Activated naive CD4-positive, alpha-beta T cell treated with anti-CD3 and anti-CD28 coated beads, Interleukin-2, amount 10 ng/mL, durations not matched to agents 7 days and 5 days (primary cell): Measurements from ENCODE around the gene BAG2.

Source experiments
- CTCF ChIA-PET: fragments of 350-600 bp; sonication (Branson Sonifier 250); formaldehyde crosslinking; loops from one replicate; lab custom pipeline; 2021; ENCODE audit warnings: antibody characterized with exemption; lab: Charles Lee
- DNase-seq: peaks from one replicate; pipeline ENCODE4 v3.0.0-alpha.2; 2020
- H3K27ac Mint-ChIP-seq: one replicate; pipeline ENCODE4 v1.8.0; 2021; ENCODE audit warnings: mild to moderate bottlenecking, moderate library complexity, mixed read lengths
- H3K27me3 Mint-ChIP-seq: one replicate; pipeline ENCODE4 v1.8.0; 2021; ENCODE audit warnings: mild to moderate bottlenecking, mixed read lengths
- H3K36me3 Mint-ChIP-seq: one replicate; pipeline ENCODE4 v1.8.0; 2021; ENCODE audit warnings: mixed read lengths
- H3K4me1 Mint-ChIP-seq: one replicate; pipeline ENCODE4 v1.8.0; 2021; ENCODE audit warnings: mixed read lengths
- H3K4me3 Mint-ChIP-seq: one replicate; pipeline ENCODE4 v1.8.0; 2021; ENCODE audit warnings: mild to moderate bottlenecking, moderate library complexity, mixed read lengths
- H3K9me3 Mint-ChIP-seq: one replicate; pipeline ENCODE4 v1.8.0; 2021; ENCODE audit warnings: mixed read lengths

The BAG2 gene

DNA sequence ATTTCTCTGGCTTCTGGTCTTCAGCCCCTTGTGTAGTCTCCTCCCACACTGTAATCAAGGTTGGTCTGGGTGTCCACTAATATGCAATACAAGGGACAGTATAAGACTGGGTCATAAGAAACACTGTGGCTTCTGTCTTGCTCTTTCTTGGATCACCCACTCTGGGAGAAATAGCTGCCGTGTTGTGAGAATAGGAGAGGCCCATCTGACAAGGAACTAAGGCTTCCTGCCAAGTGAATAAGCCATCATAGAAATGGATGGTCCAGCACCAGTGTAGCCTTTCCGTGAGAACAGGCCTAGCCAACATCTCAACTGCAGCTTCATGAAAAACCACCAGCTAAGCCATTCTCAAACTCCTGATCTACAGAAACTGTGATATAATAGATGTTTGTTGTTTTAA is 23.3 kb downstream of the BAG2 start:
- Mint-ChIP-seq H3K9me3 (no peaks in the 10 kb centered on the region), H3K36me3 (peaks cover 21% of the 10 kb centered on the region), H3K4me3 (no peak overlapping the region), H3K27ac (no peak overlapping the region), H3K27me3 (no peaks in the 10 kb centered on the region), H3K4me1 (no peaks in the 10 kb centered on the region)
- no peak for DNase-seq
- CTCF ChIA-PET, result no interaction called here

DNA sequence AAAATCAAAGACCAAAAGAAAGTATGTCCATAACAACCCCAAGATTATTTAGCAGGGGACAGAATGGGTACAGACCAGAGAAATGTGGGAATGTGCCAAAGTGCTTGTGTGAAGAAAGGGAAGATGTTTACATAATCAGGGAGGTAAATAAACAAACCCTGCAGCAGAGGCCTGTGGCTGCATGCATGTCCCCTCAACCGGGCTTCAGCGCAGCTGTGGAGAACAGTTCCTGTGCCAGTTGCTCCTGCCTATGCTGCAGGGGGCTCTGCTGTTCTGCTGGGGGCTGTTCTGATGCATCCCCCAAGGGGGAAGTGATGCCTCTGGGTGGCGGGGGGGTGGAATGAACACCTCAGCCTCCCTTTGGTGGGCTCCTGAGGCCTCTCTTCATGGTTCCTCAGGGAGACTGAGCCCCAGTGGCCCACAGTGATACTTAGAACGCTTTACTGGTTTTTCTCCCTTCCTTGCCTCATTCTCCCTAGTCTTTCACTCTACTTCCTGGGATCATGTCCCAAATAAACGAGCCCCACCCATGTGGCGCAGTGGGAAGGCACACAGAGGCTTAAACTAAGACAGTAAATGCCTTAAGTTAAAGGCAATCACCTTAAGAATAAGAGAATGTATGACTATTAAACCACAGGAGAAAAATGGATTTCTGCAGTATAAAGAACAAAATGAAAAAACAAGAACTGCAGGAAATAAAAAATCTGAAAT is 27.0 kb downstream of the BAG2 start:
- no peak for DNase-seq
- Mint-ChIP-seq H3K4me1 (no peaks in the 10 kb centered on the region), H3K27ac (no peak overlapping the region), H3K36me3 (peaks cover 5% of the 10 kb centered on the region), H3K9me3 (no peaks in the 10 kb centered on the region), H3K4me3 (no peak overlapping the region), H3K27me3 (no peaks in the 10 kb centered on the region)
- CTCF ChIA-PET, result no interaction called here

DNA sequence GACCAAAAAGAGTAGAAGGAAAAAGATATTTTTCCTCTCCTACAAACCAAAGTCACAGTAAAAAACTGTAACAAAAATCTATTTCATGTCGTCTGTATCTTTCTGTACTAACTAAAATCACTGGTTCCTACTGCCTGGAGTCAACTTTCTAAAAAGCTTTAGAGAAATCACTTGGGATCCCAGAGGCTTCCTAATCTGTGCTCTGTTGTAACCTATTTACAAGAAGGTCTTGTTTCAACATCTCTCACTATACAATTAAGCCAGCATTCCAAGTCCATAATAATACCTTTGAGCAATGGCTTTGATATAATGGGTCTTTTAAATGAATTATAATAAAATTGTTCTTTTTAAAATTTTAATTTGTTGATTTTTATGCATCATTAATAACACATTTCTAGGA is 29.6 kb downstream of the BAG2 start:
- H3K27me3 Mint-ChIP-seq, result no peaks in the 10 kb centered on the region
- H3K9me3 Mint-ChIP-seq, result no peaks in the 10 kb centered on the region
- H3K36me3 Mint-ChIP-seq, result no peaks in the 10 kb centered on the region
- no peak overlapping the region for H3K4me3 Mint-ChIP-seq
- CTCF ChIA-PET, result no interaction called here
- DNase-seq, result no peak
- H3K27ac Mint-ChIP-seq, result no peak overlapping the region
- H3K4me1 Mint-ChIP-seq, result no peaks in the 10 kb centered on the region

DNA sequence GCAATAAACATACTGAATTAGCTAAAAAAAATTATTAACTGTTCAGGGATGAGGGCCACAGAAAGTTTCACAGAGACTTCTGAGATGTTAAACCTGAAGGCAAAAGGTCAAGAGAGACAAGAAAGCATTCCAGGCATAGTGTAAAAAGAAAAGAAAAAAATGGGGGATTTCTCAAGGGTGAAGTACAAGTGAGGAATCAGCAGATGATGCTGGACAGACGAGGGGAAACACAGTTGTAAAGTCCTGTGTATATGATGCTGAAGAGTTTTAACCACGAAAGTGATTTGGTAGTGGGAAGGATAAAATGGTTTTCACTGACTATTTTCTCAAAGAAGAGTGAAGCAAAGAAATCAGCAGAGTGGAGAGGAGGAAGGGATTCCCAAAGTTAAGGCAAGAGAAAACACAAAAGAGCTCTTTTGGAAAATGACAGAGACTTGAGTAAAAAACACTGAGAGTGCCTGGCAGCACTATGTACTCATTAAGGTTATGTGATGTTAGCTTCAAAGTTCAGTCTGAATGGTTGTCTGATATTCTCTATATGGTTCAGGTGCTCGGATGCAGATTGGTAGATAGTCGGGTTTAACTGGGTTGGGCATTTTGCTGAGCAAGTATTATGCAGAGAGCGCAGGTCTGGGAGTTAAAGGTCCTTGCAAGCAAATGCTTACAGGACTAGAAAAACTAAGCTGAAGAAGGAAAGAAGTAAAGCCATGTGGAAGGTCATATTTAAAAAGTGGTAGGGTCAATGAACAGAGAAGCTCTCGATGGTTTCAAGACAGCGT is 33.6 kb downstream of the BAG2 start:
- no peak overlapping the region for H3K4me3 Mint-ChIP-seq
- CTCF ChIA-PET, result interaction anchor here (1.0 kb wide), 1 partner anchor 14 kb away, joined by 3 read pairs; no protein-coding TSS in a partner anchor
- no peaks in the 10 kb centered on the region for H3K9me3 Mint-ChIP-seq
- DNase-seq, result no peak
- H3K27me3 Mint-ChIP-seq, result no peaks in the 10 kb centered on the region
- no peaks in the 10 kb centered on the region for H3K4me1 Mint-ChIP-seq
- H3K27ac Mint-ChIP-seq, result no peak overlapping the region
- peaks cover 2% of the 10 kb centered on the region for H3K36me3 Mint-ChIP-seq

DNA sequence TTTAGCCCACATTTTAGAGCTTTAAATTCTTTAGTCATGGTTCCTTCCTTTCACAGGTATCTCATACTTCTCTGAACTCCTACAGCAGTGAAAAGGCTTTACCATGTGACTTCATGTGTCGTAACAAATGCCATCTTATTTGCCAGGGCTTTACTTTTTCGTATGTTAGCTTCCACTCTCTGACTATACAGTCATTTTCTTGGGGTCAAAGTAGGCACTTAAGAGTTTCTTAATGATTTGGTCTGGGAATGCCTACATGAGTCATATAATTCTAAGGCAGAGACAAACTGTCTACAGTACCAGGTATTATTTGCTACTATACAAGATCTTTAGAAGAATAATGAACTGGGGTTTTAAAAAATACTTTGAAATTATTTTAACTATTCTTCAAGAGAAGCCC is 35.0 kb downstream of the BAG2 start:
- CTCF ChIA-PET, result no interaction called here
- H3K27ac Mint-ChIP-seq, result no peak overlapping the region

DNA sequence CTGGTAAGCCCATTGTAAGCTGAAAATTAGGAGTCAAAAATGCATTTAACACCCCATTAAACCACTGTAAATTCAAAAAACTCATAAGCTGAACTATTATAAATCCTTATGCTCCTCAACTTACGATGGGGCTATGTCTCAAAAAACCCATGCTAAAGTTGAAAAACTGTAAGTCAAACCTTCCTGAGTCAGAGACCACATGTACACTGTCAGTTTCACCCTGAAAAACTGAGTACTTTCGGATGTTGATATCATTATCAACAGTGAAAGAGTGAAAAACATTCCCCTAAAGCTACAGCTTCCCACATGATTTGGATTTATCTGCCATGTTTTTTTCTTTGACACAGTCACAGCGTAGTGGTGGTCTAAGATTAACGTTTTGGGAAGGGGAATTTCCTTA is 35.7 kb downstream of the BAG2 start:
- no peak for DNase-seq
- CTCF ChIA-PET, result no interaction called here

More for the DNA sequence above, 35.0 kb downstream of the BAG2 start:
- no peaks in the 10 kb centered on the region for H3K27me3 Mint-ChIP-seq
- no peaks in the 10 kb centered on the region for H3K9me3 Mint-ChIP-seq
- no peak for DNase-seq
- H3K36me3 Mint-ChIP-seq, result peaks cover 2% of the 10 kb centered on the region
- H3K4me3 Mint-ChIP-seq, result no peak overlapping the region
- H3K4me1 Mint-ChIP-seq, result no peaks in the 10 kb centered on the region

DNA sequence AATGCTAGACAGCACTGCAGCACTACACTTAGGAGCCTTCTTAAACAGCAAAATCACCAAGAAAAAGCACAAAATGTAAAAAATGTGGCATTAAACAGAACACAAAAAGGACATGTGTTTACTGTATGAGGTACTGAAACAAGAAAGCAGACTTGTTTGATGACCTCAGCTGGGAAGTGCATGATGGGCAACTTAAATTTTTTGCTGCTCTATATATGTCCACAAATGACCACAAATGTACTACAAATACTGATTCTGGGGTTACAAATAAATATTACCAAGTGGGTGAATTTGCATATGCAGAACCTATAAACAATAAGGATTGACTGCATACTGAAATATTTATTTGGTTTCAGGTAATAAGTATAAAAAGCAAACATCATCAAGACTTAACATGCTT is 36.9 kb downstream of the BAG2 start:
- H3K27me3 Mint-ChIP-seq, result no peaks in the 10 kb centered on the region
- CTCF ChIA-PET, result no interaction called here
- H3K9me3 Mint-ChIP-seq, result no peaks in the 10 kb centered on the region
- H3K27ac Mint-ChIP-seq, result no peak overlapping the region
- peaks cover 10% of the 10 kb centered on the region for H3K4me1 Mint-ChIP-seq
- no peak for DNase-seq
- no peak overlapping the region for H3K4me3 Mint-ChIP-seq
- peaks cover 2% of the 10 kb centered on the region for H3K36me3 Mint-ChIP-seq

More for the DNA sequence above, 35.7 kb downstream of the BAG2 start:
- Mint-ChIP-seq H3K4me1 (no peaks in the 10 kb centered on the region), H3K9me3 (no peaks in the 10 kb centered on the region), H3K27me3 (no peaks in the 10 kb centered on the region), H3K36me3 (peaks cover 2% of the 10 kb centered on the region), H3K27ac (no peak overlapping the region), H3K4me3 (no peak overlapping the region)

DNA sequence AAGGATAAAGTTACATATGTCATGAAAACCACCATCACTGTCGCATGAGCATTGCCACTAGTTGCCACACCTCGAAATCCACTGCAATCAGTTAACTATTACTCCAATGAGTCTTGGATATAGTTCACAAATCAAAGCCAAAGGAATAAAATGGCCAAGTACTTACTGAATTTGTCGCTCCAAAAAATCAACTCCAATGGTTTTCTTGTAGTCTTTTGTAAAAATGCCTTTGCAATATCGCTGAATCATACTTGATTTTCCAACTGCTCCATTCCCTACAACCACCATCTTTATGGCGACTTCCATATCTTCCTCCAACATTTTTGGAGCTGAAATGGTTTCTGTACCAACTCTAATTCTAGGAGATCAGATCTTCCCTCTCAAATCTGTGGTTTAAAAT is 37.9 kb downstream of the BAG2 start:
- H3K27me3 Mint-ChIP-seq, result no peaks in the 10 kb centered on the region
- no peak for DNase-seq

DNA sequence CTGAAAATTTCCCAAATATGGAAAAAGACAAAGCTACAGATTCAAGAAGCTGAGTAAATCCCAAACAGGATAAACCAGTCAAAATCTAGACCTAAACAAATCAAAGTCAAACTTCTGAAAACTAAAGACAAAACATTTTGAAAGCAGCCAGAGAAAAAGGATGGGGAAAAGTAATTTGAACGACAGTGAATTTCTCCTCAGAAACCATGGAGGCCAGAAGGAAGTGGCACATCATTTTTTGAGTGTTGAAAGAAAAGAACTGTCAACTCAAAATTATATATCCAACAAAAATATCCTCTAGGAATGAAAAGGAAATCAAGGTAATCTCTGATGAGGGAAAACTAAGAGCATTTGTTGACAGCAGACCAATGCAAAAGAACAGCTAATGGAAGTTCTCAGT is 43.1 kb downstream of the BAG2 start:
- H3K27ac Mint-ChIP-seq, result no peak overlapping the region
- peaks cover 5% of the 10 kb centered on the region for H3K9me3 Mint-ChIP-seq
- no peaks in the 10 kb centered on the region for H3K27me3 Mint-ChIP-seq
- DNase-seq, result no peak
- H3K4me3 Mint-ChIP-seq, result no peak overlapping the region
- H3K36me3 Mint-ChIP-seq, result peaks cover 21% of the 10 kb centered on the region
- CTCF ChIA-PET, result no interaction called here
- peaks cover 56% of the 10 kb centered on the region for H3K4me1 Mint-ChIP-seq

More for the DNA sequence above, 37.9 kb downstream of the BAG2 start:
- peaks cover 2% of the 10 kb centered on the region for H3K9me3 Mint-ChIP-seq
- peaks cover 20% of the 10 kb centered on the region for H3K4me1 Mint-ChIP-seq
- no peak overlapping the region for H3K4me3 Mint-ChIP-seq
- CTCF ChIA-PET, result interaction anchor here (0.5 kb wide), 1 partner anchor 68 kb away, joined by 3 read pairs; no protein-coding TSS in a partner anchor
- peaks cover 11% of the 10 kb centered on the region for H3K36me3 Mint-ChIP-seq
- H3K27ac Mint-ChIP-seq, result no peak overlapping the region

DNA sequence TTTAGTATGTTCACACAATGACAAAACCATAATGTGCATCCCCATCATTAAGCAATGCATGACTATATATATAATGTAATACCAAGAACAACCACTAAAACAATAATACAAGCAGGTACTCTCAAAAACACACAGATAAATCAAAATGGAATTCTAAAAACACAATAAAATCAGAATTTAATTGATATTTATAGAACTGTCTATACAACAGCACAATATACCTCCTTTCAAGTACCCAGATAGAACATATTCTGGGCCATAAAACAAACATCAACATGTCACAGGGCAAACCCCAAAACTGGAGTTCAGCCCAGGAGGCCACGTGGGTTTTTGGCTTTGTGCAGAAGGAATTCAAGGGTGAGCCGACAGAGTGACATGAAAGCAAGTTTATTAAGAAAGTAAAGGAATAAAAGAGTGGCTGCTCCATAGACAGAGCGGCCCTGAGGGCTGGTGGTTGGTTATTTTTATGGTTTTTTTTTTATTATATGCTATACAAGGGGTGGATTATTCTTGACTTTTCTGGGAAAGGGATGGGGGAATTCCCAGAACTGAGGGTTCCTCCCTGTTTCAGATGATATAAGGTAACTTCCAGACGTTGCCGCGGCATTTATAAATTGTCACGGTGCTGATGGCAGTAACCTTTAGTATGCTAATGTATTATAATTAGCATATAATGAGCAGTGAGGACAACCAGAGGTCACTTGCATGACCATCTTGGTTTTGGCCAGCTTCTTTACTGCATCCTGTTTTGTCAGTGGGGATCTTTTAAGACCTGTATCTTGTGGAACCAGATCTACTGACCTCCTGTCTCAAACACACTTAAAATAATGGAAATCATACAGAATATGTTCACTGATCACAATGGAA is 44.3 kb downstream of the BAG2 start:
- Mint-ChIP-seq H3K4me1 (peaks cover 67% of the 10 kb centered on the region), H3K4me3 (no peak overlapping the region), H3K9me3 (peaks cover 5% of the 10 kb centered on the region), H3K36me3 (peaks cover 24% of the 10 kb centered on the region), H3K27me3 (peaks cover 3% of the 10 kb centered on the region), H3K27ac (no peak overlapping the region)
- DNase-seq, result no peak
- CTCF ChIA-PET, result no interaction called here

DNA sequence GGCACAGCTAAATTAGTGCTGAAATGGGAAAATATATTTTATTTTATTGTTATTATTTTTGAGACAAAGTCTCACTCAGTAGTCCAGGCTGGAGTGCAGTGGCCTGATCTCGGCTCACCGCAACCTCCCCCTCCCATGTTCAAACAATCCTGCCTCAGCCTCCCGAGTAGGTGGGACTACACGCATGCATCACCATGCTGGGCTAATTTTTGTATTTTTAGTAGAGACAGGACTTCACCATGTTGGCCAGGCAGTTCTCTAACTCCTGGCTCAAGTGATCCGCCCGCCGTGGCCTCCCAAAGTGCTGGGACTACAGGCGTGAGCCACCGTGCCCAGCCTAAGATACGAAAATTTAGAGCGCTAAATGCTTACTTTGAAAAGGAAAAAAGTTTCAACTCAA is 45.1 kb downstream of the BAG2 start:
- H3K27ac Mint-ChIP-seq, result no peak overlapping the region
- peaks cover 7% of the 10 kb centered on the region for H3K27me3 Mint-ChIP-seq
- no peak for DNase-seq
- H3K36me3 Mint-ChIP-seq, result peaks cover 25% of the 10 kb centered on the region
- H3K9me3 Mint-ChIP-seq, result peaks cover 5% of the 10 kb centered on the region
- H3K4me3 Mint-ChIP-seq, result no peak overlapping the region
- H3K4me1 Mint-ChIP-seq, result peaks cover 67% of the 10 kb centered on the region
- CTCF ChIA-PET, result no interaction called here

DNA sequence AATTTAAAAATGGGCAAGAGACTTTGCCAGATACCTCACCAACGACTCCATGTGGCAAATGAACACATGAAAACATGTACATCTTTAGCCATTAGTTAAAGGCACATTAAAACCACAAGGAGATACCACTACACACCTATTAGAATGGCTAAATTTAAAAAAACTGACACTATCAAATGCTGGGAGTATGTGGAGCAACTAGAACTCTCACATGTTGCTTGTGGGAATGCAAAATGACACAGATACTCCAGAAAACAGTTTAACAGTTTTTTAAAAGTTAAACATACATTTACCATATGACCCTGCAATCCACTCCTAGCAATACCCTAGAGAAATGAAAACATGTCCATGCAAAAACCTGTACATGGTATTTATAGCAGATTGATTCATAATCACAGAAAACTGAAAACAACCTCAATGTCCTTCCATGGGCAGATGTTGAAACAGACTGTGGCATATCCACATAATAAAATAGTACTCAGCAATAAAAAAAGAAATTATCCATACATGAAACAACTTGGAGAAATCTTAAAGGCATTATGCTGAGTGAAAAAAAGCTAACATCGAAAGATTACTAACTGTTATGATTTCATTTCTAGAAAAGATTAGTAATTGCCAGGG is 48.1 kb downstream of the BAG2 start:
- no peak overlapping the region for H3K4me3 Mint-ChIP-seq
- H3K27ac Mint-ChIP-seq, result no peak overlapping the region
- CTCF ChIA-PET, result no interaction called here
- peaks cover 50% of the 10 kb centered on the region for H3K4me1 Mint-ChIP-seq
- DNase-seq, result no peak
- peaks cover 14% of the 10 kb centered on the region for H3K36me3 Mint-ChIP-seq
- peaks cover 30% of the 10 kb centered on the region for H3K27me3 Mint-ChIP-seq
- H3K9me3 Mint-ChIP-seq, result peaks cover 2% of the 10 kb centered on the region

DNA sequence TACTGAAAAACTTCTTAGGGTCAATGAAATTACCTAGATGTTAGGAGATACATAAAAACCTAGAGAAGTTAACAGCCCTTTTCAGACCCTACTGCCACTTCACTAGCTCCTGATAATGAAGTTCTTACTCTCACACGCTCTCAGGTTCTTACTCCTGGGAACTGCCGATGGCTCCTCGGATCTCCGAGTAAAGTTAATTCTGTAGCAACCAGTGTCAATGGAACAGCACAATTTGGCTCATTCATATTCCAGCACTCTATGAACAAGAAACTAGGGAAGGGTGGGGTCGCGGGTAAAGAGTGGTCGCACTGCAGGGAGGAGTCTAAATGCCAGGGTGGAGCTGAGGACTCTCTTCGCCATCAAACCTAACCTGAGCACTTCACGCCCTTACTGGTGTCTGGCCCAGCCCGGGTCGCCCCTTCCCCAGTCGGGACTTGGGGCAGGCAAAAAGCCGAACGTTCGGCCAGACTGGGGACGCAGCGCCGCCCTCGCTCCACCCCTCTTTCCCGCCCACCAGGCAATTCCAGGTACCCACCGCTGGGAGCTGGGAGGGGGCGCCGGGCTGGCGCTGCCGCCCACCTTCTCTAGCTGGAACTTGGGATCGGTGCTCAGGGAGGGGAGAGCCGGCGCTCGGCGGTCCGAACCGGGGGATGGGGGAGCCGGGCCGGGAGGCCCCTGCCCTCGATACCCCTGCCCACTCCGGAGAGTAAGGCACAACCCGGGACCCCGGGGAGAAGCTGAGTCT is 49.2 kb downstream of the BAG2 start:
- Mint-ChIP-seq H3K9me3 (no peaks in the 10 kb centered on the region), H3K4me3 (peak overlapping the region; percentile 96)
- CTCF ChIA-PET, result interaction anchor here (0.7 to 0.8 kb wide), 2 partner anchors 40 to 95 kb away, joined by 3 read pairs; no protein-coding TSS in a partner anchor

More for the DNA sequence above, 49.2 kb downstream of the BAG2 start:
- peaks cover 9% of the 10 kb centered on the region for H3K36me3 Mint-ChIP-seq
- peaks cover 30% of the 10 kb centered on the region for H3K27me3 Mint-ChIP-seq
- DNase-seq, result peak; percentile 75
- H3K4me1 Mint-ChIP-seq, result peaks cover 41% of the 10 kb centered on the region
- peak overlapping the region; percentile 77 for H3K27ac Mint-ChIP-seq
